GM19239 (cell line): ENCODE measurements around the gene TMC8.
"Not testable (repeated sequence)": the region's sequence is repeated elsewhere in the genome, so short reads cannot be mapped to it uniquely, and the experiment has no call there.

Source experiments
- DNase-seq: peaks from one replicate; pipeline ENCODE4 v3.0.0; 2011; ENCODE audit warnings: low spot score; ENCODE audit not compliant: insufficient read length
- FAIRE-seq: peaks from 2 replicates; lab custom pipeline; 2011; peaks lifted over from hg19 to GRCh38; lab: Jason Lieb, UNC

Gene TMC8

DNA sequence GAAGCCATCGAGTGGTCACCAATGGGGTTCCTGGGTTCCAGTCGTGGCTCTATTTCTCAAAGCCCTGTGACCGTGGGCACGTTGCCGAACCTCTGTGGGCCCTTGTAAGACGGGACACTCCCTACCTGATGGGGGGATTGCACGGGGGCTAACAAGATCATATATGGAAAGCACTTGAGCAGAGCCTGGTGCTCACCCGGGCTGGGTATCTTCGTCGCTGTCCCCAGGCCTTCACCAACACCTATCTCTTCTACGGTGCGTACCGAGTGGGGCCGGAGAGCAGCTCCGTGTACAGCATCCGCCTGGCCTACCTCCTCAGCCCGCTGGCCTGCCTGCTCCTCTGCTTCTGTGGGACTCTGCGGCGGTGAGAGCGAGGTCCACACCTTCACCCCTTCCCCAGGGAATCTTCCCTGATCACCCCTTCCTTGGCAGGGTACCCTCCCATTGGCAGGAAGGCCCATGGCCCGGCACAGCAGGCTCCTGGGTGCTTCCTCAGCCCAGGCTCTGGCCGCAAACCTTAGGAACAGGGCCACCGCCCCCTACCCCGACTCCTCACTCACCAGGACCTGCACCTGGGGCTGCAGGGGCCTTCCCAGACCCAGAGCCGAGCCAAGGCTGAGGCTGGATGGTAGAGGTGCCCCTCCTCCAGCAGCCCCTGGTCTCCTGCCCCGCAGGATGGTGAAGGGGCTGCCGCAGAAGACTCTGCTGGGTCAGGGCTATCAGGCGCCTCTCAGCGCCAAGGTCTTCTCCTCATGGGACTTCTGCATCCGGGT is 2.8 kb downstream of the TMC8 start:
- no peak for FAIRE-seq

DNA sequence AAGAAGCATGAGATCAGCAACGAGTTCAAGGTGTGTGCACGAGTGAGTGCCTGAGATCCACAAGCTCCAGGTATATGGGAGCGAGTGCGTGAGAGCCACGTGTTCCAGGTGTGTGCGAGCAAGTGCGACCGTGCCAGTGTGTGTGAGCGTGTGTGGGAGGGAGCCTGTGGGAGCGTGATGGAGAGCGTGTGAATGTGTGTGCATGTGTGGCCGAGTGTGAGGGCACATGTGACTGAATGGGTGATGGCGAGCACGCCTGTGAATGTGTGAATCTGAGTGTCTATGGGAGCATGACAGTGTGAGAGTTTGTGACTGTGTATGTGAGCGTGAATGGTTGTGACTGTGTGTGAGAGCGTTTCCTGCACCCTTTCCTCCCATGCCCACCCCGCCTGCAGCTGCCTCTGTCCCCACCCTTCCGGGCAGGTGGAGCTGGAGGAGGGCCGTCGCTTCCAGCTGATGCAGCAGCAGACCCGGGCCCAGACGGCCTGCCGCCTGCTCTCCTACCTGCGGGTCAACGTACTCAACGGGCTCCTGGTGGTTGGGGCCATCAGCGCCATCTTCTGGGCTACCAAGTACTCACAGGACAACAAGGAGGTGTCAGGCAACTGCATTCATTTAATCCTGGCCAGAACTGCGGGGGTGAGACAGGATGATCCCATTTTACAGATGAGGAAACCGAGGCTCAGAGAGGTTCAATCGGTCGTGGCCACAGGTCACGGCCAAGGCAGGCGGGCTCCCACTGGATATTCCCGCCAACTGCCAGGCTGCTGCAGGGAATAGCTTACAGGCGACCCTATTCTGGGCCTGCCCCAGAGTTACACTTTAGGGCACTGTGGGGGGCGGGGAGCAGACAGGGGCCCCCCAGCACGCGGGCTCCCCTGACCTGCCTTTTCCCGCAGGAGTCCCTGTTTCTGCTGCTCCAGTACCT is 3.7 kb downstream of the TMC8 start:
- DNase-seq (no peak), FAIRE-seq (peak; percentile 82)

More for the DNA sequence above, 2.8 kb downstream of the TMC8 start:
- DNase-seq: no peak

DNA sequence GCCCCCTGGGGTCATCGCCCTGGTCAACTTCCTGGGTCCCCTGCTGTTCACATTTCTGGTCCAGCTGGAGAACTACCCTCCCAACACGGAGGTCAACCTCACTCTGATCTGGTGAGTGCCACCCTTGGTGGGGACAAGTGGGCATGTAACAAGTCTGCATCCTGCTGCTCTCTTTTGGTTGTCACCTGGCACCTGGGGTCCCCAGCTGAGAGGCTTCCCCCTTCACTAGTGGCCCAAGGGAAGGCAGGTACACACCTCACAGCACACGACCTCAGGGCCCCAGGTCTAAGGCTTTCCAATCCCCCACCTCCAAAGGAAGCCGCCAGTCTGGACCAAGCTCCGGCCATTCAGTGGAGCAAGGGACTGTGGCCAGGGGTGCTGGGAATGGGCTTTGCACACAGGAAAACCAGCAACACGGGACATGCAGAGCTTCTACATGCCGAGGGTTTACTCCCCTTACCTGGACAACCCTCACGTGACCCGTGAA is 4.4 kb downstream of the TMC8 start:
- no peak for FAIRE-seq
- no peak for DNase-seq

DNA sequence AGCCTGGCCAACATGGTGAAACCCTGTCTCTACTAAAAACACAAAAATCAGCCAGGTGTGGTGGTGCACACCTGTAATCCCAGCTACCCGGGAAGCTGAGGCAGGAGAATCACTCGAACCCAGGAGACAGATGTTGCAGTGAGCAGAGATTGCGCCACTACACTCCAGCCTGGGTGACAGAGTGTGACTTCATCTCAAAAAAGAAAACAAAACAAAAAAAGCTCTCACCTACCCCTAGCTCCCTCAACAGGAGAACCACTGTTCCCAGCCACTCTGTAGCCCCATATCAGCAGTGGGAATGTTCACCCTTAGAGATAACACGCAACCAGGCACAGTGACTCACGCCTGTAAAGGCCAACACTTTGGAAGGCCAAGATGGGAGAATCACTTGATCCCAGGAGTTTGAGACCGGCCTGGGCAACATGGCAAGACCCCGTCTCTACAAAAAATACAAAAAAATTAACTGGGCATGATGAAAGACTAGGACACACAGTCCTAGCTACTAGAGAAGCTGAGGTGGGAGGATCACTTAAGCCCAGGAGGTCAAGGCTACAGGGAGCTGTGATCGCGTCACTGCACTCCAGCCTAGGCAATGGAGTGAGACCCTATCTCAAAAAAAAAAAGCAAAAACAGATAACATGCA is 5.4 kb downstream of the TMC8 start:
- DNase-seq: no peak
- FAIRE-seq: no peak

GRCh38 chr17:78137392-78138203 is 7.0 kb downstream of the TMC8 start:
- DNase-seq (no peak), FAIRE-seq (no peak)

DNA sequence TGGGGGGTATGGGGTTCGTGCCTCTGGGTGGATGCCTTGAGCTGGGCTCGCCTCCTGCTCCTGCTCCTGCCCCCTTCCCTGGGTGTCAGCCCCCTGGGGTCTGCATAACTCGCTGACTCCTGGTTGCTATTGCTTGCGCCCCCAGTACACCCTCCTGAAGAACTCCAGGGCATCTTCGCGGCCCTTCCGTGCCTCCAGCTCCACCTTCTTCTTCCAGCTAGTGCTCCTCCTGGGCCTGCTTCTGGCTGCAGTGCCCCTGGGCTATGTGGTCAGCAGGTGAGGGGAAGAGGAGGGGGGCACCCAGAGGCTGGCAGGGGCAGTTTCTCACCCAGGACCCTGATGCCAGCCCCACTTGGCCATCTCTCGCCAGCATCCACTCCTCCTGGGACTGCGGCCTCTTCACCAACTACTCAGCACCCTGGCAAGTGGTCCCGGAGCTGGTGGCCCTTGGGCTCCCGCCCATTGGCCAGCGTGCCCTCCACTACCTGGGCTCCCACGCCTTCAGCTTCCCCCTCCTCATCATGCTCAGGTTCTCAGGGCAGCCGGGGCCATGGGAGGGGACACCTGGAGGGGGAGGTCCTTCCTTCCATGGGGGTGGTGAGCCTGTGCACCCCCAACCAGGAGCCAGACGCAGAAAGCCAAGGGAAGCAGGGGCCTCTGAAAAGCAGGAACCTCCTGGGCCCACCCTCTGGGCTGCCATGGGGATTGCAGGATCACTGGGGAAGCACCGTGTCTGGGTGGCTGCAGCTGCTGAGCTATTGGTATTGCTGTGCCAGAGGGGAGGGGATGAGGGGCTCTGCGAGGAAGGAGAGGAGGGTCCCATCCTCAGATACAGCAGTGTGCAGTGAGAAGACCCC is 7.9 kb downstream of the TMC8 start:
- no peak for FAIRE-seq
- no peak for DNase-seq

- not testable (repeated sequence) for FAIRE-seq
These were observed 9.2 kb downstream of the TMC8 start for GRCh38 chr17:78139861-78140168.

DNA sequence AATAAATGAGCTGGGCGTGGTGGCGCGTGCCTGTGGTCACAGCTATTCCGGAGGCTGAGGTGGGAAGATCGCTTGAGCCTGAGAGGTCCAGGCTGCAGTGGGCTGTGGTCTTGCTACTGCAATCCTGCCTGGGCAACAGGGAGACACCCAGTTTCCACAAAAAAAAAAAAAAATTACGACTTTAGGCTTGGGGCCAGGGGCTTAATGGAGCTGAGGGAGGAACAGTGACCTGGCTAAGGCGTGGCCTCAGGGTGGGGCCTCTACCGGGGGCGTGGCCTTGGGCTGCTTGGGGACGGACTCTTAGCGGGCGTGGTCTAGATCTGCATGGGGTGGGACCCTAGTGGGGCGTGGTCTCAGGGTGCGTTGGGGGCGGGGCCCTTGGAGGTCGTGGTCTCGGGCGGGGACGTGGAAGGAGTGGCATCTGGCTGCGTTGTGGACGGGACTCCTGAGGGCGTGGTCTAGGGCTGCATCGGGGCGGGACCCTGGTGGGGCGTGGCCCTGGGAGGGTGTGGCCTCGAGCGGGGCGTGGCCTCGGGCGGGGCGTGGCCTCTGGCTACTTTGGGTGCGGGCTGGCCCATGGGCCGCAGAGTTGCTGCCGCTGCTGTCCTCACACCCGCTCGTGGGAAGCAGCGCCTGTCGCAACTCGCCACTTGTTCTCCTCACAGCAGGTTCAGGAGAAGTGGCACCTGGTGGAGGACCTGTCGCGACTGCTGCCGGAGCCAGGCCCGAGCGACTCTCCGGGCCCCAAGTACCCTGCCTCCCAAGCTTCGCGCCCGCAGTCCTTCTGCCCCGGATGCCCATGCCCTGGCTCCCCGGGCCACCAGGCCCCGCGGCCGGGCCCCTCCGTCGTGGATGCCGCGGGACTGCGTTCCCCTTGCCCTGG is 9.8 kb downstream of the TMC8 start:
- peak; percentile 76 for DNase-seq
- FAIRE-seq: peak; percentile 94

More at GRCh38 chr17:78139861-78140168, 9.2 kb downstream of the TMC8 start:
- not testable (repeated sequence) for DNase-seq

DNA sequence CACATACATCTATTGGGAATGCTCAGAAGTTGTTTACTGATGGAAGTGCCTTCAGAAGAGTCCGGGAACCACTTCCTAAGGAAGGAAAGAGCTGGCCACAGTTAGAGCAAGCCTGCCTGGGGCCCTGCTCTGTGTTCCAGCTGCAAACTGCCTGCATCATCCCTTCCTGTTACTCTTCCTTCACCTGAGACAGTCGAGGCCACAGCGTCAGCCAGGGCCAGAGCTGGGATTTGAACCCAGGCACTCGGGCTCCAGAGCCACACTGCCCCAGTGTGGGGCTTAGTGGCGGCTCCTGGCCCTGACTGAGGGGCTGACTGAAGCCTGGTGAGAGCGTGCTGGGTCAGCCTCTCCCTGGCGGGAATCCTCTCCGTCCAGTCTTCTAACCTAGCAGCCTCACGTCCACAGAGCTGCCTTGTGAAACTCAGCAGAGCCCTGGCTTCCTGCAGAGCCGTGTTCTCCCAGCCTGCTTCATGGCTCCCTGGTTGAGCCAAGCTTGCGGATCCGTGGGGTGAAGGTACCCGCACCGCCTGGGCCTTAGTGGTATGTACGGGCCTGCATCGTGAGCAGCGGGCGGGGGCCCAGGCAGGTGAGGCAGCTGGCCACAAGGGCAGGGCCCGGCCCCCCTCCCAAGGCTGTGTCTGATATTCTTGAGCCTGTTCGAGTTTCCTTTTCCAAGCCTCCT is 11.0 kb downstream of the TMC8 start:
- DNase-seq (no peak), FAIRE-seq (no peak)

GRCh38 chr17:78142119-78142861 is 11.7 kb downstream of the TMC8 start:
- FAIRE-seq (no peak), DNase-seq (no peak)

- FAIRE-seq (no peak), DNase-seq (no peak)
These were observed 12.9 kb downstream of the TMC8 start for GRCh38 chr17:78143214-78144146.

- no peak for DNase-seq
- FAIRE-seq: peak; percentile 72
These were observed 13.7 kb downstream of the TMC8 start for GRCh38 chr17:78144147-78144719.

DNA sequence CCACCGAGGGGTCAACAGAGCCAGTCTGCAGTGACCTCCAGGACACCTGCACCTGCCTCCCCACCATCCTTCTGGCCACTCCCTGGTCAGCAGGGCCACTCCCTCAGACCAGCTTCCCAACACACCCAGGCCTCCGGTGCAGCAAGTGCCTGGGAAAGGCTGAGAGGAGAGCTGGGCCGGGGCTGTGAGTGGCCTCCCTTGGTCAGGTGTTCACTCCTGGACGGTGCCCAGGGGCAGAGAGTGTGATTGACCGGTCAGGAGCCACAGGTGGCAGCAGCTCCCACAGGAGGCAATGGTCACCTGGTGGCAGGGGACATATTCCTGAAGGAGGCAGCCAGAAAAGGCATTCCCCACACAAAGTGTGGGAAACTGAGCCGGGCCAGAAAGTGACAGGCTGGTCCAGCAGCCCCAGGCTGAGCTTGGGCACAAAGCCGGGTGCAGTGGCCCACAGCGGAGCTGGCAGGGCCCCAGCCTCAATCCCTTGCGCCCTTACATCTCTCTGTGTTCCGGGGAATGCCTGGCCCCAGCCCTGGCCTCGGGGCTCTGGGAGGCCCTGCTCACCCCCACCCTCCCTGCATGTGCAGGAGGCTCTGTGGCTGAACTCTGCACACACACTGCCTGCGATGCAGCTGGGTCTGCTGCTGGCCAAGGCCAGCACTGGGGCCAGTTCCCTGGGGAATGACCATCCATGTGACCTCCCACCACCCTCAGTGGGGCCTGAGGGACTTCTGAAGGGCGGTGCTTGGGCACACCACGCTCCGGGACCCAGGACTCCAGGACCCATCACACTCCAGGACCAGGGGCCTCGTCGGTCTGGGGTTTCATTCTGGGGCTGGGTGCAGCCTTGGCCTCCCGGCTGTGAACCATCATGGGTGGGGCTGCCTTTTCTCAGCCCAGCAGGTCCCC is 14.4 kb downstream of the TMC8 start:
- DNase-seq (no peak), FAIRE-seq (no peak)

GRCh38 chr17:78146471-78146869 is 15.9 kb downstream of the TMC8 start:
- DNase-seq (no peak), FAIRE-seq (no peak)
